Esophagus squamous epithelium (tissue), 5 donors: Measurements from ENCODE around the gene REXO2. TPM values are rescaled to one million over a fixed set of nuclear protein-coding genes. Genes with fewer than 3 reads are reported as not detected.
A peak's percentile ranks its signal among the peaks of the same experiment; 100 is the strongest.

Experiments
- DNase-seq: peaks from one replicate; lab custom pipeline; 2025; lab: John Stamatoyannopoulos, UW
- H3K27ac ChIP-seq, 4 donors: fragments of 200-600 bp; sonication (generic); one replicate each; pipeline ENCODE4 v1.5.1; 2016 to 2019; ENCODE audit warnings: mild to moderate bottlenecking in 1 of 4
- H3K27me3 ChIP-seq, 4 donors: fragments of 200-600 bp; sonication (generic); 1 replicate in 3 of 4; 2 replicates in 1 of 4; pipeline versions ENCODE4 v1.5.1 to v1.6.0; 2017 to 2021; ENCODE audit warnings: antibody characterized with exemption in 1 of 4
- H3K36me3 ChIP-seq, 3 donors: fragments of 200-600 bp; sonication (generic); one replicate each; pipeline ENCODE4 v1.5.1; 2016 to 2019
- H3K4me1 ChIP-seq, 3 donors: fragments of 200-600 bp; sonication (generic); one replicate each; pipeline ENCODE4 v1.5.1; 2017 to 2019
- H3K4me3 ChIP-seq, 4 donors: fragments of 200-600 bp; sonication (generic); 1 replicate in 3 of 4; 2 replicates in 1 of 4; pipeline ENCODE4 v1.5.1; 2016 to 2019; ENCODE audit warnings: mild to moderate bottlenecking in 2 of 4, moderate library complexity in 1 of 4
- H3K9me3 ChIP-seq, 3 donors: fragments of 200-600 bp; sonication (generic); one replicate each; pipeline ENCODE4 v1.5.1; 2016 to 2019
- POLR2A ChIP-seq, 4 donors: fragments of 450-650 bp; IDR thresholded peaks; one replicate each; pipeline ENCODE4 v1.6.1; 2017; ENCODE audit warnings: antibody characterized with exemption in 4 of 4, mild to moderate bottlenecking in 4 of 4, moderate library complexity in 3 of 4
- WGBS, 2 donors: methylation state at CpG; one replicate each; pipeline ENCODE4 v1.1.5; 2018; 5-methylcytosine and 5-hydroxymethylcytosine counted together
- intact Hi-C: fragments of 100-400 bp; cut with DNase I; formaldehyde crosslinking; loops from one replicate; pipeline ENCODE4 v1.15.0; 2022
- total RNA-seq, 4 donors: library from RNA; depleted of rRNA; stranded (reverse); fragments of >200 nt; gene quantifications; one replicate each; pipeline ENCODE4 v1.1.0, GENCODE V29; 2016
- TF ChIP-seq, protein P1 (sequence below), 6 experiments: fragments of 450-650 bp in 4 of 6; fragments of 200-600 bp in 2 of 6; sonication (generic) in 2 of 6; IDR thresholded peaks; one replicate each; pipeline ENCODE4 v1.5.1; 2016 to 2019; ENCODE audit warnings: antibody characterized with exemption in 6 of 6, mild to moderate bottlenecking in 4 of 6, moderate library complexity in 4 of 6
- donor health status: DM: yes; HTN: yes; CAD: no.

The REXO2 gene
- total RNA-seq, 4 donors from 2014 or later = 59.3 to 124 (median 107) TPM

DNA sequence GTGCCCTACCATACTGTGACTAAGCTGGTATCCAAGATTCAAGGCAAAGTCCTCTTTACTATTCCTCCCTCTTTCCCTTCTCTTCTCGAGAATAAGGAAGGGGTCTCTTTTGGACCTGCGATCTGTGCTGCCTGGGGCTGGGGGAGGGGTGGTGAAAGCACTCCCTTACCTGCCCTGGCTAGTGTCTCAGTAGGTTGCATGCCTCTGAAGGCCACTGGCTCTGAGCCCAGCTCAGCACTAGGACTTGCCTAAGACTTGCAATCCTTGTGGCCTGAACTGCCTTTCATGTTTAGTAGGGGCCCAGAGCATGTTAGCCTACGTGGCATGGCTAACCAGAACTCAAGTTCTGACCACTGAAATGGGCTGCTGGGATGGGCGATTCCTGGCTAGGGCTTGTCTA, 13.0 kb upstream of the REXO2 start:
- TF ChIP-seq, protein P1, sequence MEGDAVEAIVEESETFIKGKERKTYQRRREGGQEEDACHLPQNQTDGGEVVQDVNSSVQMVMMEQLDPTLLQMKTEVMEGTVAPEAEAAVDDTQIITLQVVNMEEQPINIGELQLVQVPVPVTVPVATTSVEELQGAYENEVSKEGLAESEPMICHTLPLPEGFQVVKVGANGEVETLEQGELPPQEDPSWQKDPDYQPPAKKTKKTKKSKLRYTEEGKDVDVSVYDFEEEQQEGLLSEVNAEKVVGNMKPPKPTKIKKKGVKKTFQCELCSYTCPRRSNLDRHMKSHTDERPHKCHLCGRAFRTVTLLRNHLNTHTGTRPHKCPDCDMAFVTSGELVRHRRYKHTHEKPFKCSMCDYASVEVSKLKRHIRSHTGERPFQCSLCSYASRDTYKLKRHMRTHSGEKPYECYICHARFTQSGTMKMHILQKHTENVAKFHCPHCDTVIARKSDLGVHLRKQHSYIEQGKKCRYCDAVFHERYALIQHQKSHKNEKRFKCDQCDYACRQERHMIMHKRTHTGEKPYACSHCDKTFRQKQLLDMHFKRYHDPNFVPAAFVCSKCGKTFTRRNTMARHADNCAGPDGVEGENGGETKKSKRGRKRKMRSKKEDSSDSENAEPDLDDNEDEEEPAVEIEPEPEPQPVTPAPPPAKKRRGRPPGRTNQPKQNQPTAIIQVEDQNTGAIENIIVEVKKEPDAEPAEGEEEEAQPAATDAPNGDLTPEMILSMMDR (IDR thresholded peaks at IDR 0.05) = no peak
- no peak for TF ChIP-seq POLR2A (IDR thresholded peaks at IDR 0.05)
- peaks cover 0 to 11% (median 0%) of the 10 kb centered on the region in 3 donors for H3K4me1 ChIP-seq
- H3K9me3 ChIP-seq = no peaks in the 10 kb centered on the region
- H3K4me3 ChIP-seq = no peak overlapping the region
- WGBS, 2 donors = 74 to 93% methylated on average over 2 to 3 of the region's 4 CpGs
- intact Hi-C loops = no loop called here
- no peak for DNase-seq
- no peaks in the 10 kb centered on the region for H3K27me3 ChIP-seq
- peaks cover 0 to 9% (median 0%) of the 10 kb centered on the region in 3 donors for H3K36me3 ChIP-seq
- H3K27ac ChIP-seq = no peak overlapping the region

DNA sequence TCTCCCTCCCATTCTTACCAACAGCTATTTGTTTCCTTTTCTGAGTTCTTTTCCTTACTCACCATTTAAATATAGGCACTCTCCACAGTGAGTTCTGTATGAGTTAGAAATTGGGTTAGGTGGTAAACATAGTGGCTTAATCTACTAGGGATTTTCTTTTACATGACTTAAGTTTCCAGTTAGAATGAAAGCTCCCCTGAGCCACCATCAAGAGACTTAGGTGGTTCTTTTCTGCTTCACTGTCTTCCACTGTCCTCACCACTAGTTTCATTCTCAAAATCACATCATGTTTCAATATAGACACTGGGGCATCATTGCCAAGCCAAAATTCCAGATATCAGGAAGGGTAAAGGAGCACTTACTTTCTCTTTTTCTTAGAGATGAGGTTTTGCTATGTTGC, 9.0 kb upstream of the REXO2 start:
- intact Hi-C loops = no loop called here
- no peak for DNase-seq

DNA sequence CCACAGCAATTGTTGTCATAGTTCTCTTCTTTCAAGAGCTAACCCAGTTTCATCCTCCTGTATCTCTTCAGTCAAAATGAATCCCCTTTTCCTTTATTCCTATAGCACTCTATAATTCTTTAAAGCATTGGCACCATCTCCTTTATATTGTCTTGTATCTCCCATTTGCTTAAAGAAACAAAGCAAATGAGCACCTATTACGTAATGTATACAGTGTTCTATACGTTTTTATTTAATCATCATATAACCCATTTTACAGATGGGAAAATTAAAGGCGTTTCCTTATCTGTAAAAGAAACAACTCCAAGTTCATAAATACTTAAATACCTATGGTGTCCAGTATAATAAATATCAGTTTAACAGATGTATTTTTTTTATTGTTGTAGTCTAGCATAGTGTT, 6.4 kb upstream of the REXO2 start:
- 74 to 79% methylated on average over 3 of the region's 3 CpGs for WGBS, 2 donors

More for the DNA sequence above, 9.0 kb upstream of the REXO2 start:
- TF ChIP-seq, protein P1 (IDR thresholded peaks at IDR 0.05) = no peak
- no peak for TF ChIP-seq POLR2A (IDR thresholded peaks at IDR 0.05)
- H3K9me3 ChIP-seq = no peaks in the 10 kb centered on the region
- H3K27me3 ChIP-seq = no peaks in the 10 kb centered on the region
- peaks cover 0 to 7% (median 0%) of the 10 kb centered on the region in 3 donors for H3K36me3 ChIP-seq
- H3K27ac ChIP-seq = no peak overlapping the region
- no peak overlapping the region for H3K4me3 ChIP-seq
- peaks cover 0 to 22% (median 4%) of the 10 kb centered on the region in 3 donors for H3K4me1 ChIP-seq

DNA sequence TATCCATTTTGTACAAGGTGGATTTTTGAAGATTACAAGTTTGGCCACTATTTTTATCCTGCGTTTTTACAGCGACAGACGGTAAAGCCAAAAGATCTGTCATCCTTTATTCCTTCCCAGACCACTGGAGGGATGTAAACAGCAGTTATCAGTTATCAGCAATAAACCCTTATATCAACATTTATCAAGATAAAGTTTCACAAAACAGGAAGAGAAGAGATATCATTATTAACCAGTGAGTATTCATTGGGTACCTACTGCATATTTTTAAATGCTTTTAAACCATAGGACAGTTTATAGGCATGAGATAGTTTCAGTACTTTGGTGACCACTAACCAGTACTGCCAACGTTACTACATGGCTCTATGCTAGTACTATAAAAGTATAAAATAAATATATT, 5.9 kb upstream of the REXO2 start:
- peaks cover 0 to 29% (median 4%) of the 10 kb centered on the region in 3 donors for H3K4me1 ChIP-seq
- no peaks in the 10 kb centered on the region for H3K27me3 ChIP-seq
- TF ChIP-seq, protein P1 (IDR thresholded peaks at IDR 0.05) = no peak
- no peak for TF ChIP-seq POLR2A (IDR thresholded peaks at IDR 0.05)
- H3K36me3 ChIP-seq = no peaks in the 10 kb centered on the region
- H3K4me3 ChIP-seq = no peak overlapping the region
- 83 to 93% methylated on average over 4 of the region's 4 CpGs for whole genome bisulfite sequencing, 2 donors
- intact Hi-C loops = no loop called here
- no peak overlapping the region for H3K27ac ChIP-seq
- DNase-seq = no peak
- H3K9me3 ChIP-seq = no peaks in the 10 kb centered on the region

More for the DNA sequence above, 6.4 kb upstream of the REXO2 start:
- peaks cover 0 to 24% (median 4%) of the 10 kb centered on the region in 3 donors for H3K4me1 ChIP-seq
- no peaks in the 10 kb centered on the region for H3K36me3 ChIP-seq
- TF ChIP-seq POLR2A (IDR thresholded peaks at IDR 0.05) = no peak
- TF ChIP-seq, protein P1 (IDR thresholded peaks at IDR 0.05) = no peak
- no peak overlapping the region for H3K27ac ChIP-seq
- no peaks in the 10 kb centered on the region for H3K27me3 ChIP-seq
- H3K9me3 ChIP-seq = no peaks in the 10 kb centered on the region
- no peak for DNase-seq
- H3K4me3 ChIP-seq = no peak overlapping the region
- intact Hi-C loops = no loop called here

DNA sequence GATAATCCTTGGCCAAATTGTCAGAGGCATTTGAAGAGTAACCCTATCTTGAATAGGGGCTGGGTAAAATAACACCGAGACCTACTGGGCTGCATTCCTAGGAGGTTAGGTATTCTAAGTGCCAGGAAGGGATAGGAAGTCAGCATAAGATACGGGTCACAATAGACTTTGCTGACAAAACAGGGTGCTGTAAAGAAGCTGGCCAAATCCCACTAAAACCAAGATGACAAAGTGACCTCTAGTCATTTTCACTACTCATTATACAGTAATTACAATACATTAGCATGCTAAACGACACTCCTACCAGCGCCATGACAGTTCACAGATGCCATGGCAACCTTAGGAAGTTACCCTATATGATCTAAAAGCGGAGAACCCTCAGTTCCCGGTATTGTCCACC, 964 bp upstream of the REXO2 start:
- H3K4me1 ChIP-seq = peaks cover 0 to 38% (median 14%) of the 10 kb centered on the region in 3 donors
- no peaks in the 10 kb centered on the region for H3K27me3 ChIP-seq
- H3K4me3 ChIP-seq = no peak overlapping the region
- no peaks in the 10 kb centered on the region for H3K36me3 ChIP-seq
- no peak for TF ChIP-seq POLR2A (IDR thresholded peaks at IDR 0.05)
- intact Hi-C loops = no loop called here
- DNase-seq = no peak
- H3K27ac ChIP-seq = peak overlapping the region in 3 of 4 donors; percentile 60 to 92 (median 87)
- no peaks in the 10 kb centered on the region for H3K9me3 ChIP-seq
- 60 to 63% methylated on average over 6 of the region's 6 CpGs for WGBS, 2 donors
